Measurements from ENCODE around the gene RPS4Y1. TPM values are rescaled to one million over a fixed set of nuclear protein-coding genes. Genes with fewer than 3 reads are reported as not detected.
"Not testable (repeated sequence)": the region's sequence is repeated elsewhere in the genome, so short reads cannot be mapped to it uniquely, and the experiment has no call there.

The RPS4Y1 gene
- polyA plus RNA-seq (2013, experiment 1 of 2) = 197 TPM
- 232 TPM for polyA plus RNA-seq (2013, experiment 2 of 2)

- H3K36me3 ChIP-seq (ENCODE audit: insufficient read depth, low read length) = peaks cover 43% of the 10 kb centered on the region
- WGBS = 3% methylated on average over 22 of the region's 22 CpGs
- peak within 1 kb of the TSS; percentile 97 for H3K9ac ChIP-seq (ENCODE audit: low read depth, low read length)
- peaks cover 5% of the 10 kb centered on the region; the same call in 1 of the 2 replicates for H3K4me1 ChIP-seq (ENCODE audit: insufficient read depth, low read length)
- H3K9me3 ChIP-seq (ENCODE audit: insufficient read depth, low read depth, low read length) = no peaks in the 10 kb centered on the region
- peak within 1 kb of the TSS; percentile 59 for H3K27ac ChIP-seq (ENCODE audit: low read depth, low read length)
- H3K27me3 ChIP-seq (ENCODE audit: insufficient read depth, low read length) = no peaks in the 10 kb centered on the region
- H3K4me3 ChIP-seq (ENCODE audit: low read length) = peak within 1 kb of the TSS; percentile 90
Observed at GRCh38 chrY:2841471-2841893, at the start of gene RPS4Y1. Gene RPS4Y1, plus strand, starts transcription at chrY:2841602. Its CDS starts 23 bp downstream, at chrY:2841625.

- Histone ChIP-seq H3K4me3 (ENCODE audit: low read length) (no peak overlapping the region), H3K36me3 (ENCODE audit: insufficient read depth, low read length) (no peaks in the 10 kb centered on the region), H3K9ac (ENCODE audit: low read depth, low read length) (no peak overlapping the region), H3K4me1 (ENCODE audit: insufficient read depth, low read length) (no peaks in the 10 kb centered on the region), H3K27me3 (ENCODE audit: insufficient read depth, low read length) (no peaks in the 10 kb centered on the region), H3K9me3 (ENCODE audit: insufficient read depth, low read depth, low read length) (no peaks in the 10 kb centered on the region), H3K27ac (ENCODE audit: low read depth, low read length) (no peak overlapping the region)
- 89% methylated on average over 7 of the region's 7 CpGs for WGBS
Observed at GRCh38 chrY:2796977-2797523, 44.4 kb upstream of the RPS4Y1 start.

- no peaks in the 10 kb centered on the region for H3K4me1 ChIP-seq (ENCODE audit: insufficient read depth, low read length)
- no peak overlapping the region for H3K4me3 ChIP-seq (ENCODE audit: low read length)
- no peak overlapping the region for H3K9ac ChIP-seq (ENCODE audit: low read depth, low read length)
- no peaks in the 10 kb centered on the region for H3K27me3 ChIP-seq (ENCODE audit: insufficient read depth, low read length)
- H3K27ac ChIP-seq (ENCODE audit: low read depth, low read length) = no peak overlapping the region
- no peaks in the 10 kb centered on the region for H3K9me3 ChIP-seq (ENCODE audit: insufficient read depth, low read depth, low read length)
- no peaks in the 10 kb centered on the region for H3K36me3 ChIP-seq (ENCODE audit: insufficient read depth, low read length)
Observed at GRCh38 chrY:2797991-2798390, 43.4 kb upstream of the RPS4Y1 start.

GRCh38 chrY:2800246-2800645 is 41.2 kb upstream of the RPS4Y1 start:
- H3K36me3 ChIP-seq (ENCODE audit: insufficient read depth, low read length) = no peaks in the 10 kb centered on the region
- H3K9ac ChIP-seq (ENCODE audit: low read depth, low read length) = no peak overlapping the region
- no peaks in the 10 kb centered on the region for H3K4me1 ChIP-seq (ENCODE audit: insufficient read depth, low read length)
- H3K4me3 ChIP-seq (ENCODE audit: low read length) = no peak overlapping the region
- no peak overlapping the region for H3K27ac ChIP-seq (ENCODE audit: low read depth, low read length)
- H3K9me3 ChIP-seq (ENCODE audit: insufficient read depth, low read depth, low read length) = no peaks in the 10 kb centered on the region
- no peaks in the 10 kb centered on the region for H3K27me3 ChIP-seq (ENCODE audit: insufficient read depth, low read length)
- WGBS = 66% methylated on average over 2 of the region's 2 CpGs

- H3K27me3 ChIP-seq (ENCODE audit: insufficient read depth, low read length); H3K4me3 ChIP-seq (ENCODE audit: low read length); H3K9ac ChIP-seq (ENCODE audit: low read depth, low read length); H3K27ac ChIP-seq (ENCODE audit: low read depth, low read length); H3K4me1 ChIP-seq (ENCODE audit: insufficient read depth, low read length); H3K36me3 ChIP-seq (ENCODE audit: insufficient read depth, low read length); H3K9me3 ChIP-seq (ENCODE audit: insufficient read depth, low read depth, low read length): not testable (repeated sequence)
- WGBS = 95% methylated on average over 10 of the region's 10 CpGs
Observed at GRCh38 chrY:2817146-2817896, 24.1 kb upstream of the RPS4Y1 start.

- no peak overlapping the region for H3K4me3 ChIP-seq (ENCODE audit: low read length)
- H3K9ac ChIP-seq (ENCODE audit: low read depth, low read length) = no peak overlapping the region
- no peak overlapping the region for H3K27ac ChIP-seq (ENCODE audit: low read depth, low read length)
- no peaks in the 10 kb centered on the region for H3K36me3 ChIP-seq (ENCODE audit: insufficient read depth, low read length)
- peaks cover 13% of the 10 kb centered on the region for H3K4me1 ChIP-seq (ENCODE audit: insufficient read depth, low read length)
- no peaks in the 10 kb centered on the region for H3K9me3 ChIP-seq (ENCODE audit: insufficient read depth, low read depth, low read length)
- WGBS = 70% methylated on average over 3 of the region's 3 CpGs
- H3K27me3 ChIP-seq (ENCODE audit: insufficient read depth, low read length) = no peaks in the 10 kb centered on the region
Observed at GRCh38 chrY:2824471-2824870, 16.9 kb upstream of the RPS4Y1 start.

GRCh38 chrY:2828497-2828896 is 12.9 kb upstream of the RPS4Y1 start:
- Histone ChIP-seq H3K27ac (ENCODE audit: low read depth, low read length) (peak overlapping the region; percentile 9; the same call in 1 of the 2 replicates), H3K4me1 (ENCODE audit: insufficient read depth, low read length) (peaks cover 9% of the 10 kb centered on the region; the same call in 1 of the 2 replicates), H3K27me3 (ENCODE audit: insufficient read depth, low read length) (no peaks in the 10 kb centered on the region), H3K36me3 (ENCODE audit: insufficient read depth, low read length) (no peaks in the 10 kb centered on the region), H3K4me3 (ENCODE audit: low read length) (no peak overlapping the region), H3K9me3 (ENCODE audit: insufficient read depth, low read depth, low read length) (no peaks in the 10 kb centered on the region), H3K9ac (ENCODE audit: low read depth, low read length) (no peak overlapping the region)
- WGBS = 50% methylated on average over 5 of the region's 5 CpGs

GRCh38 chrY:2835230-2835629 is 6.2 kb upstream of the RPS4Y1 start:
- H3K27ac ChIP-seq (ENCODE audit: low read depth, low read length) = no peak overlapping the region
- H3K9me3 ChIP-seq (ENCODE audit: insufficient read depth, low read depth, low read length) = no peaks in the 10 kb centered on the region
- peaks cover 7% of the 10 kb centered on the region; the same call in 1 of the 2 replicates for H3K4me1 ChIP-seq (ENCODE audit: insufficient read depth, low read length)
- no peak overlapping the region for H3K9ac ChIP-seq (ENCODE audit: low read depth, low read length)
- no peak overlapping the region for H3K4me3 ChIP-seq (ENCODE audit: low read length)
- H3K27me3 ChIP-seq (ENCODE audit: insufficient read depth, low read length) = no peaks in the 10 kb centered on the region
- H3K36me3 ChIP-seq (ENCODE audit: insufficient read depth, low read length) = no peaks in the 10 kb centered on the region

- Histone ChIP-seq H3K9me3 (ENCODE audit: insufficient read depth, low read depth, low read length) (no peaks in the 10 kb centered on the region), H3K36me3 (ENCODE audit: insufficient read depth, low read length) (no peaks in the 10 kb centered on the region), H3K27ac (ENCODE audit: low read depth, low read length) (no peak overlapping the region), H3K9ac (ENCODE audit: low read depth, low read length) (no peak overlapping the region), H3K4me1 (ENCODE audit: insufficient read depth, low read length) (peaks cover 7% of the 10 kb centered on the region; the same call in 1 of the 2 replicates), H3K4me3 (ENCODE audit: low read length) (no peak overlapping the region), H3K27me3 (ENCODE audit: insufficient read depth, low read length) (no peaks in the 10 kb centered on the region)
- WGBS = 95% methylated on average over 2 of the region's 2 CpGs
Observed at GRCh38 chrY:2837078-2837477, 4.3 kb upstream of the RPS4Y1 start.

GRCh38 chrY:2837932-2838331 is 3.5 kb upstream of the RPS4Y1 start:
- no peaks in the 10 kb centered on the region for H3K9me3 ChIP-seq (ENCODE audit: insufficient read depth, low read depth, low read length)
- 100% methylated on average over 1 of the region's 1 CpG for WGBS
- peaks cover 10% of the 10 kb centered on the region; the same call in 1 of the 2 replicates for H3K4me1 ChIP-seq (ENCODE audit: insufficient read depth, low read length)
- no peak overlapping the region for H3K4me3 ChIP-seq (ENCODE audit: low read length)
- H3K9ac ChIP-seq (ENCODE audit: low read depth, low read length) = no peak overlapping the region
- peaks cover 7% of the 10 kb centered on the region for H3K36me3 ChIP-seq (ENCODE audit: insufficient read depth, low read length)
- H3K27ac ChIP-seq (ENCODE audit: low read depth, low read length) = no peak overlapping the region
- no peaks in the 10 kb centered on the region for H3K27me3 ChIP-seq (ENCODE audit: insufficient read depth, low read length)

GRCh38 chrY:2846791-2847190 is 5.4 kb downstream of the RPS4Y1 start:
- H3K4me3 ChIP-seq (ENCODE audit: low read length) = no peak overlapping the region; the same call in 1 of the 2 replicates
- 96% methylated on average over 4 of the region's 4 CpGs for WGBS
- no peaks in the 10 kb centered on the region for H3K9me3 ChIP-seq (ENCODE audit: insufficient read depth, low read depth, low read length)
- peaks cover 5% of the 10 kb centered on the region; the same call in 1 of the 2 replicates for H3K4me1 ChIP-seq (ENCODE audit: insufficient read depth, low read length)
- H3K27me3 ChIP-seq (ENCODE audit: insufficient read depth, low read length) = no peaks in the 10 kb centered on the region
- no peak overlapping the region for H3K27ac ChIP-seq (ENCODE audit: low read depth, low read length)
- H3K36me3 ChIP-seq (ENCODE audit: insufficient read depth, low read length) = peaks cover 92% of the 10 kb centered on the region
- H3K9ac ChIP-seq (ENCODE audit: low read depth, low read length) = no peak overlapping the region

Measured in HUES64 (cell line).